CD8-positive, alpha-beta memory T cell (primary cell): ENCODE data around the gene TSPAN15. TPM values are rescaled to one million over a fixed set of nuclear protein-coding genes. Genes with fewer than 3 reads are reported as not detected.
A peak's percentile ranks its signal among the peaks of the same experiment; 100 is the strongest.

ENCODE experiments used
- CTCF ChIA-PET: fragments of 350-600 bp; sonication (Branson Sonifier 250); formaldehyde crosslinking; loops from one replicate; lab custom pipeline; 2021; ENCODE audit warnings: antibody characterized with exemption; lab: Charles Lee
- POLR2A ChIA-PET: fragments of 350-600 bp; sonication (Branson Sonifier 250); formaldehyde crosslinking; loops from one replicate; lab custom pipeline; 2021; ENCODE audit warnings: antibody characterized with exemption; lab: Charles Lee
- DNase-seq, 5 donors: peaks; one replicate each; pipeline versions ENCODE4 v3.0.0 to v3.0.0-alpha.2; 2020 to 2022; ENCODE audit warnings: mixed read lengths in 1 of 5
- H3K27ac ChIP-seq: one replicate; pipeline ENCODE4 v1.7.0; 2013; ENCODE audit warnings: low read depth, mild to moderate bottlenecking, low read length, moderate library complexity
- H3K27me3 ChIP-seq: 2 replicates; pipeline ENCODE4 v1.7.0; 2013; ENCODE audit warnings: low read length, mild to moderate bottlenecking; ENCODE audit not compliant: insufficient read depth, poor library complexity, severe bottlenecking
- H3K36me3 ChIP-seq: 2 replicates; pipeline ENCODE4 v1.7.0; 2013; ENCODE audit warnings: mild to moderate bottlenecking, low read length, moderate library complexity; ENCODE audit not compliant: insufficient read depth
- H3K4me1 ChIP-seq: 2 replicates; pipeline ENCODE4 v1.7.0; 2013; ENCODE audit warnings: mild to moderate bottlenecking, low read length, moderate library complexity; ENCODE audit not compliant: insufficient read depth
- H3K4me3 ChIP-seq: 2 replicates; pipeline ENCODE4 v1.7.0; 2013; ENCODE audit warnings: mild to moderate bottlenecking, low read length
- H3K9me3 ChIP-seq: 2 replicates; pipeline ENCODE4 v1.7.0; 2013; ENCODE audit warnings: mild to moderate bottlenecking, low read length
- H3K27ac Mint-ChIP-seq, 8 donors: one replicate each; pipeline ENCODE4 v1.8.0; 2020 to 2021; ENCODE audit warnings: mixed read lengths in 8 of 8, mild to moderate bottlenecking in 6 of 8, inconsistent platforms in 3 of 8, moderate library complexity in 3 of 8
- H3K27me3 Mint-ChIP-seq, 2 donors: one replicate each; pipeline ENCODE4 v1.8.0; 2020 to 2021; ENCODE audit warnings: mixed read lengths in 2 of 2, mild to moderate bottlenecking in 1 of 2, moderate library complexity in 1 of 2
- H3K36me3 Mint-ChIP-seq, 3 donors: one replicate each; pipeline ENCODE4 v1.8.0; 2020 to 2021; ENCODE audit warnings: mixed read lengths in 3 of 3, inconsistent platforms in 1 of 3, mild to moderate bottlenecking in 1 of 3
- H3K4me1 Mint-ChIP-seq, 3 donors: one replicate each; pipeline ENCODE4 v1.8.0; 2020 to 2021; ENCODE audit warnings: mixed read lengths in 3 of 3, inconsistent platforms in 1 of 3, mild to moderate bottlenecking in 1 of 3
- H3K4me3 Mint-ChIP-seq, 7 donors: one replicate each; pipeline ENCODE4 v1.8.0; 2020 to 2021; ENCODE audit warnings: mixed read lengths in 7 of 7, mild to moderate bottlenecking in 6 of 7, moderate library complexity in 4 of 7, inconsistent platforms in 2 of 7
- H3K9me3 Mint-ChIP-seq, 5 donors: one replicate each; pipeline ENCODE4 v1.8.0; 2020 to 2022; ENCODE audit warnings: mixed read lengths in 5 of 5, mild to moderate bottlenecking in 3 of 5, moderate library complexity in 2 of 5, inconsistent platforms in 1 of 5
- polyA plus RNA-seq: library from polyadenylated mRNA; unstranded; fragments of 300-500 nt; fragmentation: Illumina TruSeq; gene quantifications from one replicate; pipeline ENCODE4 v1.2.3, GENCODE V29; 2021
- total RNA-seq, 2 experiments: library from RNA; stranded (reverse); gene quantifications; one replicate each; pipeline ENCODE4 v1.2.3, GENCODE V29; 2021

The TSPAN15 gene
- total and polyA plus RNA-seq, 3 experiments from 2014 or later: 1.4 to 20.2 (median 2.4) TPM

DNA sequence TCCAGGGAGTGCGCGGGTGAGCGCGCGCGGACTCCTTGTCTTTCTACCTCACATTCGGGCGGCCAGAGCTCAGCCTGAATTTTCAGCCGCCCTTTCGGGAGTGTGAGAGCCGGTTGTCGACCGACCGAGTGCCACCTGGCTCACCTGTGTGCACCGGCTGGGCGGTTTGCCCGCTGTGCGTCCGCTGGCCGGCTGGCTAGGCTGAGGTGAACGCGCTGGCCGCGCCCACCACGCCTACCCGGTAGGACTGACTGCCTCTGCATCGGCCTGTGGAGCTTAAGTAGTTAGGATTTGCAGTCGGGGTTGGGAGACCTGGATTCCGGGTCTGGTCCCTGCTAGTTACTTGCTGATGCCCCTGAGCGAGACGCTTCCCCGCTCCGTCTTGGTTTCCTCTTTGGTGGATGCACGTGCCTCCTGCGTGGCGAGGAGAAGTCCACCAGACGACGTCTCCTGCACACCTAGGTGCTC lies 553 bp downstream of the TSPAN15 start:
- peaks cover 6 to 7% of the 10 kb centered on the region in 2 donors for H3K27me3 Mint-ChIP-seq
- no peaks in the 10 kb centered on the region for H3K27me3 ChIP-seq
- no peaks in the 10 kb centered on the region for H3K36me3 ChIP-seq
- peak overlapping the region; percentile 69 for H3K4me3 ChIP-seq
- H3K27ac ChIP-seq: no peak overlapping the region
- no peaks in the 10 kb centered on the region for H3K36me3 Mint-ChIP-seq
- H3K27ac Mint-ChIP-seq: peak overlapping the region in 5 of 8 donors; percentile 45 to 79 (median 74)
- H3K9me3 ChIP-seq: no peaks in the 10 kb centered on the region
- H3K4me1 ChIP-seq: peaks cover 5% of the 10 kb centered on the region
- no peak for DNase-seq
- peak overlapping the region; percentile 82 to 89 (median 86) for H3K4me3 Mint-ChIP-seq
- no peaks in the 10 kb centered on the region for H3K9me3 Mint-ChIP-seq
- ChIA-PET CTCF (interaction anchor here (1.0 to 2.2 kb wide), 3 partner anchors 13 to 63 kb away, joined by 3 to 8 read pairs (median 7); no protein-coding TSS in a partner anchor), POLR2A (no interaction called here)
- H3K4me1 Mint-ChIP-seq: peaks cover 19 to 31% (median 24%) of the 10 kb centered on the region in 3 donors

DNA sequence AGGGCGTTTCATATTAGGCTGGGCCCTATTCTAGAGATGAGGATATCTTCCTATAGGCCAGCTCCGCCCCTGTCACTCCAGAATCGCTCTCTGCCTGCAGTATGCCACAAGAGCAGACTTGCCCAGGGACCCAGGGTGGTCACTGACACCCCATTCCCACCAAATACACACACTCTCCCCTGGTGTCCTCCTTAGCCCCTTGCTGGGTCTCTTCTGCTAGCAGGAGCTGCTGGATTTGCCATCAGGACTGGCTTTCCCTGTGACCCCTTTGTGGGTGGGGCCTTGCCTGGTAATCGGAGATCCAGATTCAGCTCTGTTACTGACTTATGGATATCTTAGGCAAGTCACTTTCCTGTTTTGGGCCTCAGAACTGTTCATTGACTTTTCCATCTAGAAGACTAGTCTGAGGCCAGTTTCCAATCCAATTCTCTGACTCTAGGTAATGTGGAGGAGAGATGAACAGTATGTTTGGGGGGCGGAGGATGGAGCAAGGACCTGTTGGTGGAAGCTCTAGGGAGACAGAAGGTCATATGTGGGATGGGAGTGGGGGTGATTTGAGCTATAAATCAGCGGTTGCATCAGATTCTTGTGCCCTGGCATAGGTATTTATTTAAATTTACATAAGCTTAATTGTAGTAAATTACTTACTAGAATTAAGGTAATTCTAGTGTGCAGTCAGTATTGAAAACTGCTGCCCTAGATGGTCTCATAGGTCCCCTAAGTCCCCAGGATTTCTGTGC lies 1.6 kb downstream of the TSPAN15 start:
- no peak for DNase-seq
- Histone ChIP-seq H3K27me3 (no peaks in the 10 kb centered on the region), H3K4me3 (no peak overlapping the region), H3K4me1 (peaks cover 5% of the 10 kb centered on the region), H3K27ac (no peak overlapping the region), H3K36me3 (no peaks in the 10 kb centered on the region), H3K9me3 (no peaks in the 10 kb centered on the region)
- Mint-ChIP-seq H3K9me3 (no peaks in the 10 kb centered on the region), H3K4me1 (peaks cover 19 to 31% (median 24%) of the 10 kb centered on the region in 3 donors), H3K4me3 (peak overlapping the region; percentile 45 to 89 (median 83)), H3K27ac (peak overlapping the region in 3 of 8 donors; percentile 17 to 70 (median 25)), H3K36me3 (no peaks in the 10 kb centered on the region), H3K27me3 (peaks cover 6 to 7% of the 10 kb centered on the region in 2 donors)
- POLR2A ChIA-PET: no interaction called here
- CTCF ChIA-PET: interaction anchor here (0.7 to 1.4 kb wide), 2 partner anchors 45 to 53 kb away, joined by 3 to 4 read pairs; no protein-coding TSS in a partner anchor

DNA sequence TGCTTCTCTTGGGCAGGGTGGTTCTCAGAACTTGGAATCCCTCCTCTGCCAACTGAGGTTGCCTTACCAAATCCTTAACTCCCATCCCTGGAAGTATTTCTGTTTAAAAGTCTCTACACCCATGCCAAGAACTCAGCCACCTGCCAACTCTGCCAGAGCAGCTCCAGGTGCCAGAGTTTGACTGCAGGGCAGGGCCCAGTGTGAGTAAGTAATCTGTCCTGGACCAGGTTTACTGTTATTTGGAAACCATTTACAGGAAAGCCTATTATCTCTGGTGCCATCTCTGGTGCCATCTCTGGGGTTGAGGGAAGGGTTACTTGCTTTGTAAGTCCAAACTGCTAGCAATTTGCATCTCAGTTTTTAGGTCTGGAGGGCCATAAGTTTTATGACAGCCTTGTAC lies 2.5 kb downstream of the TSPAN15 start:
- Mint-ChIP-seq H3K36me3 (no peaks in the 10 kb centered on the region), H3K4me1 (peaks cover 19 to 31% (median 24%) of the 10 kb centered on the region in 3 donors), H3K27me3 (peaks cover 7 to 8% of the 10 kb centered on the region in 2 donors), H3K9me3 (no peaks in the 10 kb centered on the region), H3K27ac (no peak overlapping the region), H3K4me3 (peak overlapping the region in 2 of 7 donors; percentile 26 to 63)
- H3K4me3 ChIP-seq: no peak overlapping the region
- H3K27ac ChIP-seq: no peak overlapping the region
- ChIA-PET CTCF (no interaction called here), POLR2A (no interaction called here)
- peaks cover 5% of the 10 kb centered on the region for H3K4me1 ChIP-seq
- no peak for DNase-seq
- no peaks in the 10 kb centered on the region for H3K9me3 ChIP-seq
- no peaks in the 10 kb centered on the region for H3K27me3 ChIP-seq
- no peaks in the 10 kb centered on the region for H3K36me3 ChIP-seq

DNA sequence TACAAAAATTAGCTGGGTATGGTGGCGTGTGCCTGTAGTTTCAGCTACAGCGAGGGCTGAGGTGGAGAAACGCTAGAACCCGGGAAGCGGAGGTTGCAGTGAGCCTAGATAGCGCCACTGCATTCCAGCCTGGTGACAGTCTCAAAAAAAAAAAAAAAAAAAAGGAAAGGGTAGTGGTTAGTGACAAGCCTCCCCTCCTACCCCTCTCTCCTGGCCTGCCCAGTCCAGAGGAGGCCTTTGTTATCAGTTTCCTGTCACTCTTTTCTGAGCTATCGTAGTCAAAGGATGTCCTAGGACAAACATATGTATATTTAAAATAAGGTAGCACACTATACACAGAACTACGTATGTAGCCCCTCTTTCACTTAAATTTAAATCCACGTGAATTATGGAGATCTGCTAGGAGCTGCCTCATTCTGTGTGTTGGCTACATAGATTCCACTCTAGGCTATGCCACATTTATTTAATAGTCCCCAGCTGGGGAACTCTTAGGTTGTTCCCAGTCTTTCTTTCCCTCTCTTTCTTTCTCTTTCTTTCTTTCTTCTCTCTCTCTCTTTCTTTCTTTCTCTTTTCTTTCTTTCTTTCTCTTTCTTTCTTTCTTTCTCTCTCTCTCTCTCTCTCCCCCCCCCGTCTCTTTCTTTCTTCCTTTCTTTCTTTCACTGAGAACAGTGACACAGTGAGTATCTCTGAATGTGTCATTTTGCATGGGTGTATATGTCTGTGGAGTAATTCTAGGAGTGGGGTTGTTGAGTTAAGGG lies 3.9 kb downstream of the TSPAN15 start:
- H3K4me1 Mint-ChIP-seq: peaks cover 14 to 26% (median 19%) of the 10 kb centered on the region in 3 donors
- Histone ChIP-seq H3K27ac (no peak overlapping the region), H3K36me3 (no peaks in the 10 kb centered on the region), H3K9me3 (no peaks in the 10 kb centered on the region), H3K4me3 (no peak overlapping the region), H3K27me3 (no peaks in the 10 kb centered on the region), H3K4me1 (peaks cover 5% of the 10 kb centered on the region)
- ChIA-PET POLR2A (no interaction called here), CTCF (no interaction called here)
- DNase-seq: no peak
- peaks cover 0 to 1% (median 0%) of the 10 kb centered on the region in 3 donors for H3K36me3 Mint-ChIP-seq
- peaks cover 7 to 16% of the 10 kb centered on the region in 2 donors for H3K27me3 Mint-ChIP-seq
- H3K9me3 Mint-ChIP-seq: no peaks in the 10 kb centered on the region
- H3K27ac Mint-ChIP-seq: peak overlapping the region in 3 of 8 donors; percentile 19 to 92 (median 50)
- peak overlapping the region in 1 of 7 donors; percentile 41 for H3K4me3 Mint-ChIP-seq

DNA sequence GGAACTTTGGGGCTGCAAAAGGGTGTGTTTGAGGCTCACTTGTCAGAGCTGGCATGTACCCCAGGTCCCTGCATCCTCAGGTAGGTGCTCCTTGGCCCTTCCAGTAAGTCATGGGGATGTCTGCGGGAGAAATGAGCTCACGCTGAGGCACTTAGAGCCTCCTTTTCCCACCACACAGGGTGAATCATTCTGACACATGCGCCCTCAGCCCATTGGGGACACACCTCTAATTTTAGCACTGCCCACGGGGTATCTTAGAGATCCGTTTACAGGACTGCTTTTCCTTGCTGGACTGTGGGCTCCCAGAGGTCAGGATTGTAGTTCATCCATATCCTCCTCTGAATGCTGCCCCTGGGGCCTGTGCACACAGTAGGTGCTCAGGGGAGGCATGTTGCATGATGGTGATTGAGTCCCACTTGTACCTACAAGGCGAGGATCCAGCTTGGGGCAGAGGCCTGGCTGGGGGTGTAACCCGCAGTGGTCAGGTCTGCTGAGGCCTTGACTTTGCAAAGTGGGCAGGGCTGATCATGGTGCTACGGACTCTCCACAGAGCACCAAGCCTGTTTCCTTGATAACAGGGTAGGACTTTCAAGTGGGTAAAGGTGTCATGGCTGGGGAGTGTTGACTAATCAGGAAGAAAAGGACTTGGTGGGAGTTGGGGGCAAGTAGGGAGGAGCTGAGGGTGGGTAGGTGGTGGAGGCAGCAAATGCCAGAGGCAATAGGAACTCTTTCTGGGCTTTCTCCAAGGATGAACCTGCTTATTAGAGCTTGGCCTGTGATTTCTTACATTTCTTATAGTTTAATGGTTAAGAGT lies 5.8 kb downstream of the TSPAN15 start:
- Mint-ChIP-seq H3K4me3 (peak overlapping the region in 1 of 7 donors; percentile 48), H3K27me3 (peaks cover 7 to 16% of the 10 kb centered on the region in 2 donors), H3K9me3 (no peaks in the 10 kb centered on the region), H3K4me1 (peaks cover 8 to 22% (median 16%) of the 10 kb centered on the region in 3 donors), H3K27ac (peak overlapping the region in 4 of 8 donors; percentile 23 to 78 (median 66)), H3K36me3 (peaks cover 0 to 1% (median 0%) of the 10 kb centered on the region in 3 donors)
- Histone ChIP-seq H3K4me1 (no peaks in the 10 kb centered on the region), H3K9me3 (no peaks in the 10 kb centered on the region), H3K27ac (no peak overlapping the region), H3K27me3 (no peaks in the 10 kb centered on the region), H3K36me3 (no peaks in the 10 kb centered on the region), H3K4me3 (no peak overlapping the region)
- no peak for DNase-seq
- ChIA-PET CTCF (interaction anchor here (2.5 kb wide), 1 partner anchor 8 kb away, joined by 7 read pairs; no protein-coding TSS in a partner anchor), POLR2A (no interaction called here)

DNA sequence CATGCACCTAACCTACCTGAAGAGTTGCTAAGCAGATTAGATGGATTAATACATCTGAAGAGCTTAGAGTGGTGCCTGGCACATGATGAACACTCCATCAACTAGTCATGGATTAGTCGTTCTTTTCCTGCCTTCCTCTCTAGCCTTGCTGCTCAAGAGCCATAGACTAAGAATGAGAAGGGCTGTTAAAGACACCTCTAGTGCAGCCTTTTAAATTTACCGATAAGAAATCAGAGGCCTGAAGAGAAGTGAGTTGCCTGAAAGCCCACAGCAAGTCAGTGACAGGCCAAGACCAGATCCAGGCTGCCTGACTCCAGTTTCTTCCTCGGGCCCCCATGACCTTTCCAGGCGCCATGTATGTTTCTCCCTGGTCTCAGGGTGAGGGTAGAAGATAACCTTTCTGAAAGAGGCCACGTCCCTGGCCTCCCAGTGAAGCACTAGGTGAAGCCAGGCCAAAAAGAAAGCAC lies 6.5 kb downstream of the TSPAN15 start:
- H3K4me1 Mint-ChIP-seq: peaks cover 1 to 19% (median 15%) of the 10 kb centered on the region in 3 donors
- no peak for DNase-seq
- H3K27me3 Mint-ChIP-seq: peaks cover 5 to 15% of the 10 kb centered on the region in 2 donors
- Histone ChIP-seq H3K36me3 (no peaks in the 10 kb centered on the region), H3K4me3 (no peak overlapping the region), H3K27me3 (no peaks in the 10 kb centered on the region), H3K4me1 (no peaks in the 10 kb centered on the region), H3K27ac (no peak overlapping the region), H3K9me3 (no peaks in the 10 kb centered on the region)
- ChIA-PET POLR2A (no interaction called here), CTCF (interaction anchor here (2.5 kb wide), 1 partner anchor 9 kb away, joined by 7 read pairs; no protein-coding TSS in a partner anchor)
- peak overlapping the region in 2 of 8 donors; percentile 56 to 77 for H3K27ac Mint-ChIP-seq
- no peak overlapping the region for H3K4me3 Mint-ChIP-seq
- peaks cover 0 to 1% (median 0%) of the 10 kb centered on the region in 3 donors for H3K36me3 Mint-ChIP-seq
- no peaks in the 10 kb centered on the region for H3K9me3 Mint-ChIP-seq

DNA sequence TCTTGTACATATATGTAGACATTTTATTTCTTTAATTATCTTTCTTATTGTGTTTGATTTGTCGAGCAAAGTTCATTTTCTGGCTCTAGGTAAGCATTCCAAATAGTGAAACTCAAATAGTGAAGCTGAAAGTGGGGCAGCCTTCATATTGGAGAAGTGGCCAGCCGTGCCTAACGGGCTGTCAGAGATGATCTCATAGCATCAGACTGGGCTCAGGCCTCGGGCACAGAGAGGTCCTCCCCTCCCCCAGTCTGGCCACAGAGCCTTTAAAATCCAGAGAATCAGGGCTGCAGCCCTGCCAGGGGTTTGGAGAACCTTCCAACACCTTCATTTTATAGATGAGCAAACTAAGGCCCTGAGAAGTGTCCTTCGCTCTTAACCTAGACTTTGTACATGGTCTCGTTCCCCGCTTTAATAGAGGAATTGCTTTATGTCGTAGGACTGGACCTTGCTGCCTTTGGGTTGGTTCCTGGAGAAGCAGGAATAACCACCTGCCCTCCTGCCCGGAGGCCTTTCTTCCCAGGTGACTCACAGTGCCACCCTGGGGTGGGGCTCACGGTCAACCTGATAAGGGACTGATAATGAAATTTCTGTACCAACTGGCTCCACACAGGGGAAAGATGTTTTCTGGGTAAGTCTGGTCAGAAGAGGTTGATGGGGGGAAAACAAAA lies 7.3 kb downstream of the TSPAN15 start:
- peaks cover 0 to 1% (median 0%) of the 10 kb centered on the region in 3 donors for H3K36me3 Mint-ChIP-seq
- Histone ChIP-seq H3K9me3 (no peaks in the 10 kb centered on the region), H3K36me3 (no peaks in the 10 kb centered on the region), H3K4me1 (no peaks in the 10 kb centered on the region), H3K27ac (no peak overlapping the region), H3K4me3 (no peak overlapping the region), H3K27me3 (no peaks in the 10 kb centered on the region)
- H3K27me3 Mint-ChIP-seq: peaks cover 3 to 10% of the 10 kb centered on the region in 2 donors
- no peaks in the 10 kb centered on the region for H3K9me3 Mint-ChIP-seq
- H3K4me3 Mint-ChIP-seq: no peak overlapping the region
- peaks cover 0 to 15% (median 15%) of the 10 kb centered on the region in 3 donors for H3K4me1 Mint-ChIP-seq
- H3K27ac Mint-ChIP-seq: peak overlapping the region in 3 of 8 donors; percentile 26 to 70 (median 47)
- POLR2A ChIA-PET: no interaction called here
- no peak for DNase-seq
- CTCF ChIA-PET: interaction anchor here (2.5 kb wide), 1 partner anchor 10 kb away, joined by 7 read pairs; no protein-coding TSS in a partner anchor
